NCI-H128 (cell line): ENCODE data around the gene SLC7A10.
"Not testable (repeated sequence)": the region's sequence is repeated elsewhere in the genome, so short reads cannot be mapped to it uniquely, and the experiment has no call there.

ENCODE experiments used
- DNase-seq: peaks from one replicate; lab custom pipeline; 2025; ENCODE audit not compliant: unreplicated experiment; lab: John Stamatoyannopoulos, UW

The SLC7A10 gene

GRCh38 chr19:33219261-33219815 is 6.3 kb downstream of the SLC7A10 start:
- DNase-seq = no peak

- no peak for DNase-seq
Measured at GRCh38 chr19:33217881-33218280, 7.8 kb downstream of the SLC7A10 start.

GRCh38 chr19:33216198-33216830 is 9.3 kb downstream of the SLC7A10 start:
- no peak for DNase-seq

- no peak for DNase-seq
Measured at GRCh38 chr19:33215438-33216197, 10.0 kb downstream of the SLC7A10 start.

- DNase-seq = peak; percentile 11
Measured at GRCh38 chr19:33214596-33214995, 11.1 kb downstream of the SLC7A10 start.

GRCh38 chr19:33212436-33213172 is 13.0 kb downstream of the SLC7A10 start:
- DNase-seq = no peak

GRCh38 chr19:33211794-33212435 is 13.7 kb downstream of the SLC7A10 start:
- no peak for DNase-seq

GRCh38 chr19:33210266-33210940 is 15.2 kb downstream of the SLC7A10 start:
- DNase-seq = no peak

GRCh38 chr19:33209850-33210230 is 15.8 kb downstream of the SLC7A10 start:
- not testable (repeated sequence) for DNase-seq

GRCh38 chr19:33208904-33209849 is 16.5 kb downstream of the SLC7A10 start:
- no peak for DNase-seq

GRCh38 chr19:33208371-33208895 is 17.2 kb downstream of the SLC7A10 start:
- DNase-seq = no peak

- no peak for DNase-seq
Measured at GRCh38 chr19:33207903-33208302, 17.7 kb downstream of the SLC7A10 start.

- DNase-seq = no peak
Measured at GRCh38 chr19:33207040-33207620, 18.5 kb downstream of the SLC7A10 start.

- DNase-seq = no peak
Measured at GRCh38 chr19:33206261-33207039, 19.2 kb downstream of the SLC7A10 start.

GRCh38 chr19:33205531-33206260 is 20.0 kb downstream of the SLC7A10 start:
- DNase-seq = no peak

- DNase-seq = no peak
Measured at GRCh38 chr19:33205110-33205509, 20.5 kb downstream of the SLC7A10 start.
